Kidney epithelial cell (primary cell): Measurements from ENCODE around the gene FNDC3A. TPM values are rescaled to one million over a fixed set of nuclear protein-coding genes. Genes with fewer than 3 reads are reported as not detected.
A peak's percentile ranks its signal among the peaks of the same experiment; 100 is the strongest.

ENCODE experiments used
- DNase-seq: peaks from one replicate; pipeline ENCODE4 v3.0.0-alpha.2; 2010; ENCODE audit warnings: low read depth
- H3K27me3 ChIP-seq: 2 replicates; pipeline ENCODE4 v1.6.0; 2011; ENCODE audit warnings: low read length; ENCODE audit not compliant: control insufficient read depth, insufficient read depth
- H3K36me3 ChIP-seq: 2 replicates; pipeline ENCODE4 v1.5.1; 2011; ENCODE audit warnings: low read length; ENCODE audit not compliant: control insufficient read depth, insufficient read depth
- H3K4me3 ChIP-seq: 2 replicates; pipeline ENCODE4 v1.5.1; 2011; ENCODE audit warnings: low read depth, mild to moderate bottlenecking, control low read depth, low read length
- total RNA-seq: library from RNA; depleted of rRNA; stranded (reverse); fragments of >200 nt; gene quantifications from 2 replicates; pipeline ENCODE4 v1.2.3, GENCODE V29; 2015
- TF ChIP-seq, protein P1 (sequence below): IDR thresholded peaks from 2 replicates; pipeline ENCODE4 v1.5.1; 2011; ENCODE audit warnings: mild to moderate bottlenecking, moderate library complexity, low read length, control low read depth, inconsistent platforms; ENCODE audit not compliant: insufficient read depth, poor library complexity, severe bottlenecking

Gene FNDC3A
- total RNA-seq, 1 donor from 2014 or later, result 63.6 TPM

DNA sequence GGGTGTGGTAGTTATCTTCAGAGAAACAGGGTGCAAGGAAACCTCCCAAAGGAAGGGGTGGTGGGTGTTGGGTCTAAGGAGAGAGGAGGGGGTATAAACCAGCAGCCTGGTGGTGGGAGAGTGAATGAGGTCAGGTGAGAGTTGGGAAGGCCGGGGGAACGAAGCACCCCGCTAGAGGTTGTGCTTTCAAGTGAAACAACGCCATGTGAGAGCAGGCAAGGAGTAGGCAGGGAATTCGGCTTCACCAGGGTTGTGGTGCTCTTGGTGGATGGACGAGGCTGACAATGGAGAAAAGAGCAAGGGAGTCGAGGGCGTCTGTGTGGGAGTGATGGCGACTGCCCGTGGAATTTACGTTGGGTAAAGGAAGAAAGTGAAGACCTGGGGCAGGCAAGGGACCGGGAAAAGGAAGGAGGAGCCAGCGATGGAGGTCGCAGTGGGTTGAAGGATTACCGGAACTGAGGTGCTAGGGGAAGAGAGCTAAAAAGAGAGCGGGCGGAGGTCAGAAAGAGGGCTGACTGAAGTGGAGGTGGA is 242.3 kb downstream of the FNDC3A start:
- Histone ChIP-seq H3K36me3 (no peaks in the 10 kb centered on the region), H3K27me3 (peaks cover 51% of the 10 kb centered on the region), H3K4me3 (no peak overlapping the region)
- TF ChIP-seq, protein P1, sequence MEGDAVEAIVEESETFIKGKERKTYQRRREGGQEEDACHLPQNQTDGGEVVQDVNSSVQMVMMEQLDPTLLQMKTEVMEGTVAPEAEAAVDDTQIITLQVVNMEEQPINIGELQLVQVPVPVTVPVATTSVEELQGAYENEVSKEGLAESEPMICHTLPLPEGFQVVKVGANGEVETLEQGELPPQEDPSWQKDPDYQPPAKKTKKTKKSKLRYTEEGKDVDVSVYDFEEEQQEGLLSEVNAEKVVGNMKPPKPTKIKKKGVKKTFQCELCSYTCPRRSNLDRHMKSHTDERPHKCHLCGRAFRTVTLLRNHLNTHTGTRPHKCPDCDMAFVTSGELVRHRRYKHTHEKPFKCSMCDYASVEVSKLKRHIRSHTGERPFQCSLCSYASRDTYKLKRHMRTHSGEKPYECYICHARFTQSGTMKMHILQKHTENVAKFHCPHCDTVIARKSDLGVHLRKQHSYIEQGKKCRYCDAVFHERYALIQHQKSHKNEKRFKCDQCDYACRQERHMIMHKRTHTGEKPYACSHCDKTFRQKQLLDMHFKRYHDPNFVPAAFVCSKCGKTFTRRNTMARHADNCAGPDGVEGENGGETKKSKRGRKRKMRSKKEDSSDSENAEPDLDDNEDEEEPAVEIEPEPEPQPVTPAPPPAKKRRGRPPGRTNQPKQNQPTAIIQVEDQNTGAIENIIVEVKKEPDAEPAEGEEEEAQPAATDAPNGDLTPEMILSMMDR, result no peak
- no peak for DNase-seq

DNA sequence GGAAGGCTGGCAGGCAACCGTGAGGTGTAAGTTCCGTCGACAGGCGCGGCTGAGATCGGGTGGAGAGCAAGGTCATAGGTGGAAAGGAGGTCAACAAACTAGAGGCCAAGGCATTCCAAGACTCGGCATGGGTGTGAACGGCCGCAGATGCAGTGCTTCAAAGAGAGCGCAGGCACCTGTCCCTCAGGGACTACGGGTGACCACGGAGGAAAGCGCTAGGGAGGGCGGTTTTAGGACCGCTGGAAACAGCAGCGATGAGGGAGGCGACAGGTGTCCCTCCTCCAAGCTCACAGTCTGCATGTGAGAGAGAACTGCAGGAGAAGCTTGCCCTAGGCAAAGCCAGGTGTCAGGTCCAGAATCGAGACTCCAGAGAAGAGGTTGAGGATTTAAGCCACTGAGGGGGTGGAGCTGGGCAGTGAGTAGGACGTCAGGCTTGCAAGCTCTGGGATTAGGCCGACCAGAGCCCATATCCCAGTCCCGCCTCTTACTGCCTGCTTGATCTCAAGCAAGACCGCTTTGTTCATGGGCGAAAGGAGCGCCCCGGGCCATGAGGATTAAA is 242.9 kb downstream of the FNDC3A start:
- TF ChIP-seq, protein P1, result no peak
- Histone ChIP-seq H3K27me3 (peaks cover 51% of the 10 kb centered on the region), H3K4me3 (no peak overlapping the region), H3K36me3 (no peaks in the 10 kb centered on the region)
- no peak for DNase-seq

DNA sequence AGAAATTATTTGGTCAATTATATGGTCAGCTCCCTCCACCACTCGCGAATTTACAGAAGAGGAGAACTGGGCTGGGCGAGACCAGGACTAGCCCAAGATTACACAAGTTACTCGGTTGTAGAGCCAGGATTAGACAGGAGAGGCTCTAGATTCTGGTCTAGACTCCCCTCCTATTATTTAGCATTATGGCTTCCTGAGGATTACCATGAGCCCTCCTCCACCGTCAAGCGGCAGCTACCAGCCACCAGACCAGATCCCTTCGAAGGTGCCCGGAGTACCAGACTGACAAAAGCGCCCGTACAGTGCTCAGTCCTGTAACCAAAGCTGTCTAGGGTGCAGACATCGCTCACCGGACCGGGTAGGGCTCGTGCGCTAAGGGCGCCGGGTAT is 243.9 kb downstream of the FNDC3A start:
- no peak for DNase-seq
- H3K36me3 ChIP-seq, result no peaks in the 10 kb centered on the region
- H3K27me3 ChIP-seq, result peaks cover 51% of the 10 kb centered on the region
- H3K4me3 ChIP-seq, result no peak overlapping the region
- TF ChIP-seq, protein P1, result no peak

DNA sequence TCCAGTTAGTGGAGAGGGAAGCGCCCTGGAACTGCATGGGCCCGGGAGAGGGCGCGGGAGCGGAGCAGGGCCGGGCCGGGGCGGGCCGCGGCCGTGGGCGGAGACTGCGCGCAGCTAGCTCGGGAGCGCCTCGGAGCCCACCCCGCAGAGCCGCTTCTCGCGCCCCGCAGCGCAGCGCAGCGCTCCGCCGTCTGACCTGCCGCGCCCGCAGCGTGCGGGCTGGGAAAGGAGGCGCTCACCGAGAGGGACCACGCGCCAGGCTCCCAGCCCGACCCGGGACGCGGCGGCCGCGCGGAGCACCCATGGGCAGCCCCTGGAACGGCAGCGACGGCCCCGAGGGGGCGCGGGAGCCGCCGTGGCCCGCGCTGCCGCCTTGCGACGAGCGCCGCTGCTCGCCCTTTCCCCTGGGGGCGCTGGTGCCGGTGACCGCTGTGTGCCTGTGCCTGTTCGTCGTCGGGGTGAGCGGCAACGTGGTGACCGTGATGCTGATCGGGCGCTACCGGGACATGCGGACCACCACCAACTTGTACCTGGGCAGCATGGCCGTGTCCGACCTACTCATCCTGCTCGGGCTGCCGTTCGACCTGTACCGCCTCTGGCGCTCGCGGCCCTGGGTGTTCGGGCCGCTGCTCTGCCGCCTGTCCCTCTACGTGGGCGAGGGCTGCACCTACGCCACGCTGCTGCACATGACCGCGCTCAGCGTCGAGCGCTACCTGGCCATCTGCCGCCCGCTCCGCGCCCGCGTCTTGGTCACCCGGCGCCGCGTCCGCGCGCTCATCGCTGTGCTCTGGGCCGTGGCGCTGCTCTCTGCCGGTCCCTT is 244.5 kb downstream of the FNDC3A start, which contains the start of gene MLNR:
TSS of gene MLNR (plus strand) at position 303 of the 820 bp plus-strand sequence. CDS start at position 303, 0 bp downstream.
- DNase-seq, result no peak
- no peaks in the 10 kb centered on the region for H3K36me3 ChIP-seq
- TF ChIP-seq, protein P1, result no peak
- H3K27me3 ChIP-seq, result peaks cover 51% of the 10 kb centered on the region
- peak within 1 kb of the TSS; percentile 22 for H3K4me3 ChIP-seq

DNA sequence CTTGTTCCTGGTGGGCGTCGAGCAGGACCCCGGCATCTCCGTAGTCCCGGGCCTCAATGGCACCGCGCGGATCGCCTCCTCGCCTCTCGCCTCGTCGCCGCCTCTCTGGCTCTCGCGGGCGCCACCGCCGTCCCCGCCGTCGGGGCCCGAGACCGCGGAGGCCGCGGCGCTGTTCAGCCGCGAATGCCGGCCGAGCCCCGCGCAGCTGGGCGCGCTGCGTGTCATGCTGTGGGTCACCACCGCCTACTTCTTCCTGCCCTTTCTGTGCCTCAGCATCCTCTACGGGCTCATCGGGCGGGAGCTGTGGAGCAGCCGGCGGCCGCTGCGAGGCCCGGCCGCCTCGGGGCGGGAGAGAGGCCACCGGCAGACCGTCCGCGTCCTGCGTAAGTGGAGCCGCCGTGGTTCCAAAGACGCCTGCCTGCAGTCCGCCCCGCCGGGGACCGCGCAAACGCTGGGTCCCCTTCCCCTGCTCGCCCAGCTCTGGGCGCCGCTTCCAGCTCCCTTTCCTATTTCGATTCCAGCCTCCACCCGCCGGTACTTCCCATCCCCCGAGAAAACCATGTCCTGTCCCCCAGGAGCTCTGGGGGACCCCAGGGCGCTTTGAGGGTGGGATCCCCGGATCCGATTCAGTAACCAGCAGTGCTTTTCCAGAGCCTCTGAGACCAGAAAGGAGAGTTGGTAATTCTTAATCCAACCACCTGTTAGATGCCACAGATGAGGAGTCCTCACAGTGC is 245.3 kb downstream of the FNDC3A start:
- Histone ChIP-seq H3K4me3 (peak overlapping the region; percentile 22), H3K36me3 (no peaks in the 10 kb centered on the region), H3K27me3 (peaks cover 53% of the 10 kb centered on the region)
- TF ChIP-seq, protein P1, result no peak
- DNase-seq, result no peak
